Activated T-helper 1 cell treated with anti-CD3 and anti-CD28 coated beads, Interleukin-2, amount 50 U/mL, for 16 hours (primary cell): ENCODE results near the gene ADISSP.
A peak's percentile ranks its signal among the peaks of the same experiment; 100 is the strongest.
"Not testable (repeated sequence)": the region's sequence is repeated elsewhere in the genome, so short reads cannot be mapped to it uniquely, and the experiment has no call there.

Experiments
- DNase-seq, 2 donors: peaks; one replicate each; pipeline ENCODE4 v3.0.0-alpha.2; 2020; ENCODE audit warnings: low read depth in 1 of 2, low spot score in 1 of 2

Gene ADISSP

DNA sequence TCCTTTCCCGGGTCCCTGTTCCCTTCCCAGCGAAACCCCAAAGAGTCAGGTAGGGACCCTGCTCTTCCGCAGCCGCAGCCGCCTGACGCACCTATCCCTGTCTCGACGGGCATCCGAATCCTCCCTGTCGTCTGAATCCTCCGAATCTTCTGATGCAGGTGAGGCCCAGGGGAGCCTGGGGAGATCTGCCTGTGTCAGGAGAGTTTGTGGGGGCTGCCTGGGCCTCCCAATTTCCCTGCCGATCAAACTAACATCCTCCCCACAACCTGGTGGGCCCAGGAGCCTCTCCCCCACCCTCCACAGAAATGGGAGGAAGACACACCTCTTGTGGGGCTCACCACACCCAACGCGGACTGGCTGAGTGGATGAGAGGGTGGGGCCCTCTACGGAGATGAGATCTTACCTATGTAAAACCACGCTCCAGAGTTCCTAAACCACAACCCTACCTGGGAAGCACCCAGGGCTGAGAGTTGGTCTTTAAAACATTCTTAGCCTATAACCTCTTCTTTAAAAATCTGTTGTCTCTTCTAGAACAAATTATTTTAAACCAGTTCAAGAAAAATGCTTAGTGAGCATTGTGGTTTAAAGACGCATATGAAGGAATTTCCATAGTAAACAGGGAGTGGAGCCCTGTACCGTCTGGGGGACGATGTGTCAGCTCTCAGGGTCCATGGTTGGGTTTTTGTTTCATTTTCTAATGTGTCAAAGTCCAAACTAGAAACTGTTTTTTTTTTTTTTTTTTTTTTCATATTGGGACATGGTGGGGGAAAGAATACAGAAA, 30.2 kb upstream of the ADISSP start:
- DNase-seq: no peak

DNA sequence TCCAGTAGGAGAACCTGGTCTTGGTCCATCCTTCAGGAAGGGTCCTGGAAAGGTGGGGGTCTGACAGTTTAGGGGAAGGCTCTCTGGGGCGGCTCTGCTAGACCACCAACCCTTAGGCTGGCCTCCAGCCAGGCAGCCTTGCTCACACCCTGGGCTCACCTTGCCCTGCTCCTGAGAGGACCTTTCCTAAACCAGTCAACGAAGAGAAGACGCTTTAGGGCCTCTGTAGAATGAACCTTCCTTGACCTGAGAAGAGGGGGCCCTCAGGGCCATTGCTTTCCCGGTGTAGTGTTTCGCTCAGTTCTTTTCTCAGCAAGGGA, 29.6 kb upstream of the ADISSP start:
- DNase-seq: no peak

DNA sequence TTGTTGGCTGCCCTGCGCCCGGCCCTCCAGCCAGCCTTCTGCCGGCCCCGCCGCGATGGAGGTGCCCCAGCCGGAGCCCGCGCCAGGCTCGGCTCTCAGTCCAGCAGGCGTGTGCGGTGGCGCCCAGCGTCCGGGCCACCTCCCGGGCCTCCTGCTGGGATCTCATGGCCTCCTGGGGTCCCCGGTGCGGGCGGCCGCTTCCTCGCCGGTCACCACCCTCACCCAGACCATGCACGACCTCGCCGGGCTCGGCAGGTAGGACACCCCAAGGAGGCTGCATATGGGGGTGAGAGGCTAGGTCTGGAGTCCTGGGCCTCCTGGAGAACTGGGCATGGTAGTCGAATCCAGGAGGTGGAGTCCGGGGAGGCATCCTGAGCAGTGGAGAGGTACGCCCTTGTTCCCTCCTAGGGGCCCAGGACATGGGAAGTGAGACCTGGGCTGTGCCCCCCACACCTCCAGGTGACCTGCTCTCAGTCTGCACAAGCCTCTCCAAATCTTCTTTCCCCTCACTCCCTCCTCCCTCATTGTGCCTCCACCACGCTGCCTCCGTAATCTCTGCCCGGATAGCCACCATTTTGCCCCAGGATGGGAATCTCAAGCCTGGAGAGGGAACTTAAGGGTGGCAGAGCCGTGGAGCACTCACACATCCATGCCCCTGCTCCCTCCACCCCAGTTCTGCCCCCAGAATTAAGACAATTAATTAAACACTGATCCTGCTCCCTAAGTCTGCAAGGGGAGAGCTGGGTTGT, 29.1 kb upstream of the ADISSP start:
- no peak for DNase-seq

DNA sequence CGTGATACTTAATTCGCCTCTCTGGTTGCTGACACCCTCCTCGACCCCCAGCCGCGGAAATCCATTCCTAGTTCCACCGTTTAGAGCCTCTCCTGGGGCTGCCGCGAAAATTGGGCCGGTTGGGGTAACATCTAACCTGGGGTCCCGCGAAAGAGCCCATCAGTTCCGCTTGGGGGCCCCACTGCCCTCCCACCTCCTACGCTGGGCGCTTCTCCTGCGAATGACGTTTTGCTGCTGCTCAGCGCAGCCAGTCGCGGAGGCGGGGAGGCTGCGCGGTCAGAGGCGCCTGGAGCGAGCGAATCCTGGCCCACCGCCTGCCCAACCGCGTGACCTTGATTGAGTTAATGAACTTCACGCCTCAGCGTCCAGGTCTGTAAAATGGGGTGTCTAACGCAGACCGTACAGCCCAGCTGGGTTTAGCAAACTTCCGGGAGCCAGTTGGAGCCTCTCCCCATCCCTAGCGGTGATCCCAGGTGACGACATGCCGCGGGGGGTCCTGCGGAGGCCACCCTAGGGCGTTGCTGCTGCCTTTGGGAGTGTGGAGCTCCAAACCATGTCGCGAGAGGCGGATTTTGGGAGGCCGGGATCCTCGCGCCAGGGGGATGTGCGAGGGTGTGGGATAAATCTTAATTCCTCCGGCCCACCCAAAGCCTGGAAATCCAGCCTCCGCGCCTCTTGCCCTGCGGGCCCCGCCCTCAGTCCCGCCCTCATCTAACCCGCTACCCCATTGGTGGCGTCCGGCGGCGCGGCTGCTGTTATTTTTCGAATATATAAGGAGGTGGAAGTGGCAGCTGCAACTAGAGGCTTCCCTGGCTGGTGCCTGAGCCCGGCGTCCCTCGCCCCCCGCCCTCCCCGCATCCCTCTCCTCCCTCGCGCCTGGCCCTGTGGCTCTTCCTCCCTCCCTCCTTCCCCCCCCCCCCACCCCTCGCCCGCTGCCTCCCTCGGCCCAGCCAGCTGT, 28.2 kb upstream of the ADISSP start, which contains the start of gene CDC25B:
CDC25B (plus strand) TSS at position 800 of the 958 bp plus-strand sequence. CDS start 222 bp downstream, outside the sequence.
- peak; percentile 75 to 86 for DNase-seq

DNA sequence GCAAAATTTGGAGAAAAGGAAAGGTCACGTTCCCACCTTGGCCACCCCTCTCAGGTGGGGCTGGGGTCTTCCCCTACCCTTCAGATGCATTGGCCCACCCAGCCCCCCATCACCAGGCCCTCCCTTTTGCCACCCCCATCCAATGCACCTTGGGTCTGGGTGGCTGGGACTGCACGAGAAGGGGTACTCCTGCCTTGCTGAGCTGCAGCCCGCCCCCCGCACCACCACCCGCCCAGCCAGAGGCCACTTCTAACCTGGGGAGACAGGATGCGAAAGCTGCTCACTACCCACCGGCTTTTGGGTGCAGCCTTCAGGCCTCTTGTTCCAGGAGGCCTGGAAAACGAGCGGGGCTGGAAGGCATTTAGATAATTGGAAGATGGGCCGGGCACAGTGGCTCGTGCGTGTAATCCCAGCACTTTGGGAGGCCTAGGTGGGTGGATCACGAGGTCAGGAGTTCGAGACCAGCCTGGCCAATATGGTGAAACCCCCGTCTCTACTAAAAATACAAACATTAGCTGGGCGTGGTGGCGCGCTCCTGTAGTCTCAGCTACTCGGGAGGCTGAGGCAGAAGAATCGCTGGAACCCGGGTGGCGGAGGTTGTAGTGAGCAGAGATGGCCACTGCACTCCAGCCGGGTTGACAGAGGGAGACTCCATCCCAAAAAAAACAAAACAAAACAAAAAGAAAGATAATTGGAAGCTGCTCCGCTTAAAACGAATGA, 27.3 kb upstream of the ADISSP start:
- DNase-seq: no peak

DNA sequence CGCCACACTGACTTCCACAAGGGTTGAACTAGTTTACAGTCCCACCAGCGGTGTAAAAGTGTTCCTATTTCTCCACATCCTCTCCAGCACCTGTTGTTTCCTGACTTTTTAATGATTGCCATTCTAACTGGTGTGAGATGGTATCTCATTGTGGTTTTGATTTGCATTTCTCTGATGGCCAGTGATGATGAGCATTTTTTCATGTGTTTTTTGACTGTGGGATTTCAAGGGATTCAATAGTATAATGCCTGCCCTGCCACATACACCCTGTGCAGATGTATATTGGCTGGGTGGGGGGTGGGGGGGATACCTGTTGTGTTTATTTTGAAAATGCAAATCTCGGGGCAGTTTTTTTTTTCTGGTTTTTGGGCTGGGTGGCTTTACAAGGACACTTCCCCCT, 26.6 kb upstream of the ADISSP start:
- not testable (repeated sequence) for DNase-seq

DNA sequence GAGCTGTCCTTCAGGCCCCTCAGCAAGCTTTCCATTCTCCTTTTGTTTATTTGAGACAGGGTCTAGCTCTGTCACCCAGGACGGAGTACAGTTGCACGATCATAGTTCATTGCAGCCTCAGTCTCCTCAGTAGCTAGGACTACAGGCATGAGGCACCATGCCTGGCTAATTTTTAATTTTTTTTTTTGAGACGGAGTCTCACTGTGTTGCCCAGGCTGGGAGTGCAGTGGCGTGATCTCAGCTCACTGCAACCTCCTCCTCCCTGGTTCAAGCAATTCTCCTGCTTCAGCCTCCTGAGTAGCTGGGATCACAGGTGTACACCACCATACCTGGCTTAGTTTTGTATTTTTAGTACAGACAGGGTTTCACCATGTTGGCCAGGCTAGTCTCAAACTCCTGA, 21.6 kb upstream of the ADISSP start:
- DNase-seq: not testable (repeated sequence)

DNA sequence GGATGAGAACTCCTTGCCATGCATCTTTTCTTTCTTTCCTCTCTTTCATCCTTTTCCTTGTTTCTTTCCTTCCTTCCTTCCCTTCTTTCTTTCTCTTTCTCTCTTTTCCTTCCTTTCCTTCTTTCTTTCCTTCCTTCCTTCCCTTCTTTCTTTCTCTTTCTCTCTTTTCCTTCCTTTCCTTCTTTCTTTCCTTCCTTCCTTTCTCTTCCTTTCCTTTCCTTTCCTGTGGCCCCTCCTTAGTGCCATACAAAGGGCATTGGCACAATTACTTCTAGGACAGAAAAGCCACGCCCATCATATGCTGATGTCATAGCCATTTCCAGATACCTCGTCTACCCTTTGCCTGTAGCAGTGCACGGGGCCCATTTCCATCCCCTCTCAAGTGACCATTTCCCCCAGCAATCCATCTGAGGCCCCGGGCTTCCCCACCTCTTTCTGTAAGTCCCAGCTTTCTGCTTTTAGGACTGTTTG, 21.2 kb upstream of the ADISSP start:
- no peak for DNase-seq

DNA sequence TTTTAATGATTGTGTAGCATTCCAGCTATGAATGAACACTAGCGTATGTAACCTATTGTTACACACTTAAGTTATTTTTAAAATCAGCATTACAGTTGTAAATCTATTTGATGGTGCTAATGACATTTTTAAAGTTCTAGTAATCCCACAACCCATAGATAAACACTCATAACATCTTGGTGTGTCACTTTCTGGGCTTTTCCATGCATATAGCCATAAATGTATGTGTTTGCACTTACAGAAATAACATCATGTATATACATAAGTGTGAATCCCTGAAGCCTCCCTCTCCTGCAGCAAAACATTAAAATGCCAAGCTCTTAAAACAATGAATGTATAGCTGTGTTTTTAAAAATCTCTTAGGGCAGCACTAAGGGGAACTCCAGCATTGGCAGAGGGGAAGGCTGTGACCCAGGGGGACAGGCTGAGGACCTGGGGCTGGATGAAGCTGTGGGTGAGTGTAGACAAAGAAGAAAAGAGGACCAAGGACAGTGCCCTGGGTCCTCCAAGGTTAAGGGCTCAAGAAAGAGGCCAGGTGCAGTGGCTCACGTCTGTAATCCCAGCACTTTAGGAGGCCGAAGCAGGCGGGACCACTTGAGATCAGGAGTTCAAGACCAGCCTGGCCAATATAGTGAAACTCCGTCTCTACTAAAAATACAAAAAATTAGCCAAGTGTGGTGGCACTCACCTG, 19.9 kb upstream of the ADISSP start:
- DNase-seq: no peak

DNA sequence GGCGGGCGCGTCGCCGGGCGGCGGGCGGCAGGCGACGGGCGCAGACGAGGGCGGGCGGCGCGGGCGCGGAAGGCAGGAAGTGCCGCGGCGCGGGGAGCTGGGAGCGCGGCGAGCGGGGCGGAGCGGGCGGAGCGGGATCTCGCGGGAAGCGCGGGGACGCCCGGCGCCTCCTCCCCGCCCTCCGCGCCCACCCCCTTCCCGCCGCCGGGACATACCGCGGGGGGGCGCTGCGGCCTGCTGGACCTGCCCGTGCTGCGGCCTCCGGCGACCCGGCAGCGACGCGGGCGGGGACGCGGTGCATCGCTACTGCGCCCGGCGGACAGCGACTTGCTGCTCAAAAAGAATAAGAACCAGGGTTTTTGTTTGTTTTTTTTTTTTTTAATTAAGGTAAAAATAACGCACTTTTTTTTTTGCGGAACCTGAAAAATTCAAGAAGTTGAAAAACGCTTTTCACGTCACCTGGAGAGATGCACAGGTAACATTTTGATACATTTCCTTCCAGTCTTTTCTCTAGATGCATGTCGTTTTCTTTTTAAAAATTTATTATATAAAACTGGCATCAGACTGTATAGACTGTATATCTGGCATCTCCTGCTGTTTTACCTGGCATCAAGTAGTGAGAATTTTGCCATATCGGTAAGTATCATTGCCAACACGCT, 19.2 kb upstream of the ADISSP start, which contains the start of gene CENPB:
CENPB (minus strand) TSS at position 76 of the 659 bp plus-strand sequence. CDS start 257 bp downstream, outside the sequence.
- peak; percentile 86 to 88 for DNase-seq

DNA sequence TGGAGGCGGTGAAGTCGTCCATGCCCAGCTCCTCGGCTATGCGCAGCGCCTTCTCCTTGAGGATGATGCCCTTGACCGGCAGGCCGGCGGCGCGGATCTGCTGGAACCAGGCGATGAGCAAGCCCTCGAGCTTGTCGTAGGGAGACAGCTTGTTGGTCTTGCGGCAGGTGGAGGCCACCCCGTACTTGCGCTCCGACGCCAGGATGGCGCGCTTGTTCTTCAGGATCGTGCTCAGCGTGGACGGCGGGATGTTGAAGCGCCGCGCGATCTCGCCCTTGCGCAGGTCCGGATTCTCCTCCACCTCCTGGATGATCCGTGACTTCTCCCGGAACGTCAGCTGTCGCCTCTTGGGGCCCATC, 18.6 kb upstream of the ADISSP start:
- no peak for DNase-seq

DNA sequence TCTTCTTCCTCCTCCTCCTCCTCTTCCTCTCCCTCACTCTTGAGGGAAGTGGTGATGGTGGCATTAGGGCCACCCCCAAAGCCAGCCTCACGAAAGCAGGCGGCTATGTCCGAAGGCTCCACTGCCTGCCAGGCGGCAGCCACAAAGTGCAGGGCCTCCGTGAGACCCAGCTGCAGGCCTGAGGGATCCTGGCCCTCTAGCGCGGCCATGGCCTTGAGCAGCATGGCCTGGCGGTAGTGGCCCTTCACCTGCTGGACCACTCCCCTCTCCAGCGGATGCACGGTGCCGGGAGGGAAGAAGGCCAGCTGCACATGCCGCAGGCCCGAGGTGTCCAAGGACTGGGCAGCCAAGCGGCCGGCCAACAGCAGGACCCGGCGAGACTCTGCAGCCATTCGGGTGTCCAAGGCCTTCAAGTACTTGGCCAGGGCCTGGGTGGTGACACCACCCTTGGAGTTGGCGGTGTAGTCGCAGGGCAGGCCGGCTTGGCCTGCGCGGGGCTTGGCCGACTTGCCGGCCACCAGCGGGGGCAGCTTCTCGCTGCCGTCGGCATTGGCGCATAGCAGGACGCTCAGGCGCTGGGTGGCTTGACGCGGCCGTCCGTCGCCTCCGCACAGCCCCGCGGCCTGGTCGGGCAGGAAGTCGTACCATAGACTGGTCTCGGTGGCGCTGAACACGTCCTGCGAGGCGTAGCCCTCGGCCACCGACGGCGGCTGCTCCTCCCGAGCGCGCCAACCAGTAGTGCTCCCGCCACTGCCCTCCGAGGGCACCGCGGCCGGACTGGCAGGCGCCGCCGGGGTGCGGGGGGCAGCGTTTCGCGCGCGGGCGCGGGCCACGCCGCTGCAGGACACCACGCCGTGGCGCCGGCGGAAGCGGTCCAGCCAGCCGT, 17.9 kb upstream of the ADISSP start:
- no peak for DNase-seq

DNA sequence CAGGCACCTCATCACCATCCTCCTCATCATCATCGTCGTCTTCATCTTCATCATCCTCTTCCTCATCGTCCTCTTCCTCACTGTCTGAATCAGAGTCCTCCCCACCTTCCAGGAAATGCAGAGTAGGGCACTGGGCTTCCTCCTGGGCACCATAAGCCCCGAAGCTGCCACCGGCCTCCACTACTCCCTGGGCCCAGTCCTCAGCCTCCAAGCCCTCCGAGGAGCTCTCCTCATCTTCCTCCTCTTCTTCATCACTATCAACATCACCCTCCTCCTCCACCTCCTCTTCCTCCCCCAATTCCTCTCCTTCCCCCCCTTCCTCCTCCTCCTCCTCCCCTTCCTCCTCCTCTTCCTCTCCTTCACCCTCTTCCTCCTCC, 17.3 kb upstream of the ADISSP start:
- no peak for DNase-seq

DNA sequence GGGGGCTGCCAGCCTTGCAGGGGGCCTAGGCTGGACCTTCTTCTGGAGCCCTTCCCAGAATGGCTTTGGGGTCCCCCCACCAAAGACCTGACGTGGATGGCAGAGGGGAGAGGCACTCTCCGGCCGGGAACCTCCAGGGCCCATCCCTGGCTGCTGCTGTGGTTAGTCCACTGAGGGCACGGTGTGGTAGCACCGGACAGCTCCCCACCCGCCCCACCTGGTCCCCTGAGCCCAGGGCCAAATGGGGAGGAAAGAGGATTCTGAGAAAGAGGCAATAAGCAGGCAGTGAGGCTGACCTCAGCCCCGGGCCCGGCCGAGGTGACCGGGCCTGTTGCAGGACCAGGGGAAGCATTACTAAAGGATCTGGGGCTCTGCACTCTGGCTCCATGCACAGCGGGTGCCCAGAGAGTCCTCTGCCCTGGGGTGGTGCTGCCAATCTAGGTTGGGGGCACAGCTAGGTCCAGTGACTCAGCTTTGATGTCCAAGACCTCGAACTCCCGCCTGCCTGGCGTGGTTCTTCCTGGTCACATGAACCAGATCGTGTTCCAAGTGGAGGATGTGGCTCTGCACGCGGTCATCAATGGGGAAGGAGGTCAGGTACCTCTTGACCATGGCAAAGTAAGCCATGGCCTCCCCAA, 16.8 kb upstream of the ADISSP start:
- no peak for DNase-seq

DNA sequence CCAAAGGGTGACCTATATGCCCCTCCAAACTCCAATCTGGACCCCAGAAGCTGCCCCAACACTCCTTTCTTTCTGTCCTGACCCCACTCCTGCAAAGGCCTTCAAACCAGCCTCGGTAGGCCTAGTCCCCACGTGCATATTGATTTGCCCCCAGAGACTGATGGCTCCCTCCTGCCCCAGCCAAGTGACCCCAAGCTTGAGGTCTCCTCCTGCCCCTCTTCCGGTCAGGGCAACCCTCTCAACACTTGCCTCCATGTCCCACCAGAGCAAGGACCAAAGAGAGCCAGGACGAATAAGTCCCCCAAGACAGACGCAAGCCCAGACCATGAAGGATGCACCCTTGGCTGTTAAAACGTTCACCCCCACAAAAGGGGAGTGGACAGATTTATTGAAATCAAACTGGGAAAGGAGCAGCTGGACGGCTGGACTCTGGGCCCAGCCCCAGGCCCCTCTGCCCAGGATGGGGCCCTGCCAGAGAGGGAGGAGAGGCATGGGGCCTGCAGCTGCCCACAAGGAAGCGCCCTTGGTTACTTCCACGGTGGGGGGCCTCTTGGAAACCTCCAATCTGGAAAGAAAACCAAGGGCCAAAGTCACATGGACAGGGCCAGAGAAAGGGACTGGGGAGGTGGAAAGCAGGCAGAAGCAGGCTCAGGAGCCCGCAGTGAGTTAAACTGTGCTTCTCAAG, 16.1 kb upstream of the ADISSP start:
- no peak for DNase-seq

DNA sequence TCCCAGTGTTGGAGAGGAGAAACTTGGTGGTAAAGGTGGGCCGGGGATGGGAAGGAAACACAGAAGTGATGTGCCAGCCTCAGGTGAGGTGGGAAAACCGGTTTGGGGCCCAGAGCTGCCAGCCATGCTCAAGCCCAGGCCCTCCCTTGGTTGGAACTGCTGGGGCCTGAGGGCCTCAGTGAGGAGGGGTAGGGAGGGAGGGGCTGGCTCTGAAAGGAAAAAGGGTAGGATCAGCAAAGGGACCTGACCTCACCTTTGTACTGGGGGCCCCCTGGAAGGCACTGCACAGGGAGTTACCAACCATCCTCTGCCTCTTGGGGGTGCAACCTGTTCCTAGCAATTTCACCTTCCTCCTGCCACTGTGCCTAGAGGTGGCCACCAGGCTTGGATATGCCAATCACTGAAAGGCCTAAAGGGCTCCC, 15.5 kb upstream of the ADISSP start:
- DNase-seq: no peak

DNA sequence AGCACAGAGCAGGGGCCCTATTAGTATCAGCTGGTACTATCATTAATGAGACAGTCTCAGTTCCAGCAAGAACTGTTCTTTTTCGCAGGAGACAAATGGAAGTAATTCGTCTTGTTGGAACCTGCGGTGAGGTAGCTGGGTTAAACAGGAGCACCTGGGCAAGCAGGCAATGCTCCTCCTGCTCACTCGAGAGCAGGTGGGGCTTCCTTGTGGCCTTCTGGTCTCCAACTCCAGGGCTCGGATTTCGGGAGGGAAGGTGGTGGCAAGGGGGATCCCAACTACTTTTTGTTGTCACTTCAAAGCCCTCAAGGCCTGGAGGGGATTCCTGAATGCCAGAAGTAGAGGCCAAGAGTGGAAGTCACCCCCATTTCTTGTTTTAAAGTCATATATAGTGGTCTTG, 15.0 kb upstream of the ADISSP start:
- DNase-seq: no peak
